Heart right ventricle (tissue), 16 donors: ENCODE results near the gene MED6. TPM values are rescaled to one million over a fixed set of nuclear protein-coding genes. Genes with fewer than 3 reads are reported as not detected.

ENCODE experiments used
- ATAC-seq, 8 donors: fragments of 200-7000 bp; cut with Tn5 transposase; one replicate each; pipeline ENCODE4 v1.9.1; 2020; ENCODE audit warnings: mild to moderate bottlenecking in 8 of 8, moderate library complexity in 8 of 8, moderate number of reproducible peaks in 1 of 8
- DNase-seq, 2 donors: peaks; one replicate each; pipeline ENCODE4 v3.0.0-alpha.2; 2020
- H3K27ac ChIP-seq, 10 donors: fragments of 200-600 bp; sonication (generic) in 2 of 10; one replicate each; pipeline versions ENCODE4 v1.5.0 to v1.8.0; 2020 to 2022; ENCODE audit warnings: mild to moderate bottlenecking in 3 of 10
- H3K27me3 ChIP-seq, 7 donors: fragments of 200-600 bp; one replicate each; pipeline ENCODE4 v1.8.0; 2021 to 2022; ENCODE audit warnings: mild to moderate bottlenecking in 2 of 7
- H3K36me3 ChIP-seq, 9 donors: fragments of 200-600 bp; sonication (generic) in 1 of 9; one replicate each; pipeline versions ENCODE4 v1.5.0 to v1.8.0; 2020 to 2022; ENCODE audit warnings: mild to moderate bottlenecking in 2 of 9
- H3K4me1 ChIP-seq, 9 donors: fragments of 200-600 bp; sonication (generic) in 1 of 9; one replicate each; pipeline versions ENCODE4 v1.5.0 to v1.8.0; 2020 to 2022; ENCODE audit warnings: mild to moderate bottlenecking in 4 of 9
- H3K4me3 ChIP-seq, 10 donors: fragments of 200-600 bp; sonication (generic) in 2 of 10; one replicate each; pipeline versions ENCODE4 v1.5.0 to v1.8.0; 2020 to 2022; ENCODE audit warnings: mild to moderate bottlenecking in 7 of 10, moderate library complexity in 2 of 10
- H3K9me3 ChIP-seq, 11 donors: fragments of 200-600 bp in 10 of 11; sonication (generic) in 2 of 11; one replicate each; pipeline versions ENCODE4 v1.5.0 to v1.8.0; 2013 to 2022; ENCODE audit warnings: mild to moderate bottlenecking in 2 of 11, control low read depth in 1 of 11, moderate library complexity in 1 of 11
- WGBS, 2 donors: extraction: QIAGEN DNeasy Blood & Tissue Kit; methylation state at CpG; one replicate each; pipeline ENCODE4 v1.1.7; 2013; ENCODE audit warnings: inconsistent platforms in 1 of 2; 5-methylcytosine and 5-hydroxymethylcytosine counted together
- intact Hi-C, 10 donors: fragments of 100-400 bp; cut with DNase I; formaldehyde crosslinking; loops; one replicate each; pipeline versions ENCODE4 v1.11.1 to v1.14.2; 2022
- polyA plus RNA-seq, 2 donors: library from polyadenylated mRNA; stranded (reverse); fragments of 200-250 nt; gene quantifications; one replicate each; pipeline ENCODE4 v1.2.3, GENCODE V29; 2013
- total RNA-seq, 10 donors: library from RNA; stranded (reverse); fragmentation: NEBNext Ultra II Directional in 3 of 10; extraction: Animal tissue kit (Norgen Biotek cat#: 25700) in 3 of 10; gene quantifications; one replicate each; pipeline versions ENCODE4 v1.2.1 to v1.2.4, GENCODE V29; 2021 to 2023
- TF ChIP-seq, protein P1 (sequence below), 9 donors: fragments of 200-600 bp; sonication (generic) in 2 of 9; IDR thresholded peaks; one replicate each; pipeline versions ENCODE4 v1.5.0 to v1.8.0; 2021 to 2022; ENCODE audit warnings: antibody characterized with exemption in 9 of 9, mild to moderate bottlenecking in 5 of 9, moderate library complexity in 1 of 9
- donor health status: Arrhythmogenic right ventricular cardiomyopathy.
- donor health status: ischemic (EF 13 %, LVEDD 7.1; RV severe dilation, severe dysfunction).
- donor health status: healthy with polysubstance abuse.
- donor health status: DM: no; HTN: yes; CAD: no.
- donor health status: DM: no; HTN: no; CAD: no.
- donor health status: ischemic (EF 25% LVEDD 6.9; RV normal size, moderate dysfunction).
- donor health status: ischemic (EF 25% LVEDD 5.7; RV mildly dilated, moderate dysfunction).
- donor health status: healthy.
- donor health status: DM: yes; HTN: yes; CAD: no.
- donor health status: Ischemic cardiomyopathy.
- donor health status: ischemic (EF 35%, LVEDD 5.7; RV mildly dilated, moderate dysfunction).
- donor health status: nonischemic (EF 11% LVEDD 7.7; RV severe dilation, severe dysfunction).
- donor health status: DM: yes; HTN: yes; CAD: no.
- donor health status: PGD.
- donor health status: ischemic (EF 29% LVEDD 5.4; RV normal size, mild dysfunction).
- donor health status: nonischemic (EF 23%, LVEDD 6.1; RV moderate dilation, normal function).

The MED6 gene
- total and polyA plus RNA-seq, 12 donors = 7.8 to 26.6 (median 21.8) TPM

DNA sequence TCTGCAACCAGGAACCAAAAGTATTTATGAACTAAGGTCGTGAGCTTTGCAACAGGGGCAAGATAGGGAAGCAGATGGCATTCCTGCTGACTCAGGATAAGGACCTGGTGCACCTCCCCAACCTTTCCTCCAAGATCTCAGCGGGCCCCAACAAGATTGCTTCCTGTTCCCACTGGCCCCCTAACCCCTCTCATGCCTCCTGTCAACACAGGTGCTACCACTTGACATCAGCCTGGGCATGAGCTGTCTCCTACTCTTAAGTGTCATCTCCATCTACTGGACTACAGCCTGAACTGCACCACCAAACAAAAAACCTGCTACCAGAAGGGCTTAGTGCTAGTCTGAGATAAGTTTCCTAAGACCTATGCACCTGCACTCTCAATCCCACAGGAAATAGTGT is 32.7 kb downstream of the MED6 start:
- peaks cover 0 to 67% (median 11%) of the 10 kb centered on the region in 9 donors for H3K36me3 ChIP-seq
- DNase-seq (no peak), ATAC-seq (peak in 3 of 8 donors; percentile 26 to 39 (median 31))
- no peak overlapping the region for H3K4me3 ChIP-seq
- H3K9me3 ChIP-seq = peaks cover 0 to 21% (median 0%) of the 10 kb centered on the region in 11 donors
- TF ChIP-seq, protein P1, sequence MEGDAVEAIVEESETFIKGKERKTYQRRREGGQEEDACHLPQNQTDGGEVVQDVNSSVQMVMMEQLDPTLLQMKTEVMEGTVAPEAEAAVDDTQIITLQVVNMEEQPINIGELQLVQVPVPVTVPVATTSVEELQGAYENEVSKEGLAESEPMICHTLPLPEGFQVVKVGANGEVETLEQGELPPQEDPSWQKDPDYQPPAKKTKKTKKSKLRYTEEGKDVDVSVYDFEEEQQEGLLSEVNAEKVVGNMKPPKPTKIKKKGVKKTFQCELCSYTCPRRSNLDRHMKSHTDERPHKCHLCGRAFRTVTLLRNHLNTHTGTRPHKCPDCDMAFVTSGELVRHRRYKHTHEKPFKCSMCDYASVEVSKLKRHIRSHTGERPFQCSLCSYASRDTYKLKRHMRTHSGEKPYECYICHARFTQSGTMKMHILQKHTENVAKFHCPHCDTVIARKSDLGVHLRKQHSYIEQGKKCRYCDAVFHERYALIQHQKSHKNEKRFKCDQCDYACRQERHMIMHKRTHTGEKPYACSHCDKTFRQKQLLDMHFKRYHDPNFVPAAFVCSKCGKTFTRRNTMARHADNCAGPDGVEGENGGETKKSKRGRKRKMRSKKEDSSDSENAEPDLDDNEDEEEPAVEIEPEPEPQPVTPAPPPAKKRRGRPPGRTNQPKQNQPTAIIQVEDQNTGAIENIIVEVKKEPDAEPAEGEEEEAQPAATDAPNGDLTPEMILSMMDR (IDR thresholded peaks at IDR 0.05) = peak in 7 of 9 donors; percentile 29 to 50 (median 35)
- peaks cover 0 to 8% (median 0%) of the 10 kb centered on the region in 9 donors for H3K4me1 ChIP-seq
- no peak overlapping the region for H3K27ac ChIP-seq
- H3K27me3 ChIP-seq = no peaks in the 10 kb centered on the region
- 35 to 56% methylated on average over 2 of the region's 2 CpGs for WGBS, 2 donors
- intact Hi-C loops = no loop called here

DNA sequence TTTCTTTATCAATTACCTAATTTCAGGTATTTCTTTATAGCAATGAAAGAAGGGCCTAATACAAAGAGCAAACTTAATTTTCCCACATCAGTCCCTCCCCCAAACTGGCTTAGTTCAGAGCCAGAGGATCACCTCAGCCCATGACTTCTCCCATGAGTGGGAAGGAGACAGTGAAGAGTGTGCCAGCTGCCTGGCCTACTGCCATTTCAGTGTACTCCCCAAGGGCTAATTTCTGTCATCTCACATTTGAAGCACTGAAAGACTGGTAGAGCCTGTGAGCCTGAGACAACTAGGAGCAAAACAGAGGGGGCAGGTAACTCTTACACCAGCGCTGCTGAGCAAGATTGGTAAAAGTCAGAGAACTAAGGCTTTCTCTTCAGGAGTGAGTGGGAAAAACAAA is 36.6 kb downstream of the MED6 start:
- 93 to 95% methylated on average over 1 of the region's 1 CpG for WGBS, 2 donors
- no peaks in the 10 kb centered on the region for H3K27me3 ChIP-seq
- TF ChIP-seq, protein P1 (IDR thresholded peaks at IDR 0.05) = no peak
- peaks cover 0 to 8% (median 0%) of the 10 kb centered on the region in 9 donors for H3K4me1 ChIP-seq
- intact Hi-C loops = no loop called here
- no peak overlapping the region for H3K27ac ChIP-seq
- H3K36me3 ChIP-seq = peaks cover 0 to 78% (median 23%) of the 10 kb centered on the region in 9 donors
- H3K9me3 ChIP-seq = peaks cover 0 to 39% (median 0%) of the 10 kb centered on the region in 11 donors
- peak; percentile 34 to 91 (median 74) for ATAC-seq
- peak; percentile 40 to 58 for DNase-seq
- H3K4me3 ChIP-seq = no peak overlapping the region

GRCh38 chr14:70563417-70563816 is 37.0 kb downstream of the MED6 start:
- intact Hi-C loops = no loop called here
- no peak for ATAC-seq
- TF ChIP-seq, protein P1 (IDR thresholded peaks at IDR 0.05) = no peak
- peaks cover 0 to 8% (median 0%) of the 10 kb centered on the region in 9 donors for H3K4me1 ChIP-seq
- WGBS, 2 donors = 97 to 99% methylated on average over 4 of the region's 4 CpGs
- no peaks in the 10 kb centered on the region for H3K27me3 ChIP-seq
- DNase-seq = no peak
- H3K36me3 ChIP-seq = peaks cover 0 to 78% (median 23%) of the 10 kb centered on the region in 9 donors
- no peak overlapping the region for H3K27ac ChIP-seq
- H3K4me3 ChIP-seq = no peak overlapping the region
- H3K9me3 ChIP-seq = peaks cover 0 to 39% (median 0%) of the 10 kb centered on the region in 11 donors

GRCh38 chr14:70558356-70558755 is 42.1 kb downstream of the MED6 start:
- Histone ChIP-seq H3K9me3 (peaks cover 0 to 24% (median 0%) of the 10 kb centered on the region in 11 donors), H3K27me3 (no peaks in the 10 kb centered on the region), H3K4me3 (no peak overlapping the region), H3K27ac (no peak overlapping the region), H3K36me3 (peaks cover 0 to 51% (median 11%) of the 10 kb centered on the region in 9 donors), H3K4me1 (peaks cover 0 to 9% (median 4%) of the 10 kb centered on the region in 9 donors)
- intact Hi-C loops = no loop called here
- no peak for DNase-seq
- TF ChIP-seq, protein P1 (IDR thresholded peaks at IDR 0.05) = no peak
- ATAC-seq = no peak
